Breast epithelium (tissue), 4 donors: ENCODE results near the gene CIT. TPM values are rescaled to one million over a fixed set of nuclear protein-coding genes. Genes with fewer than 3 reads are reported as not detected.

ENCODE experiments used
- DNase-seq, 2 donors: peaks; one replicate each; pipeline ENCODE4 v3.0.0-alpha.2; 2019; ENCODE audit warnings: low spot score in 2 of 2
- H3K27ac ChIP-seq, 2 donors: fragments of 200-600 bp; sonication (generic) in 1 of 2; one replicate each; pipeline ENCODE4 v1.5.1; 2016 to 2019; ENCODE audit warnings: mild to moderate bottlenecking in 1 of 2
- H3K27me3 ChIP-seq, 2 donors: fragments of 200-600 bp; sonication (generic) in 1 of 2; one replicate each; pipeline versions ENCODE4 v1.5.1 to v1.6.0; 2017 to 2019; ENCODE audit warnings: control low read depth in 1 of 2, mild to moderate bottlenecking in 1 of 2
- H3K36me3 ChIP-seq: fragments of 200-600 bp; one replicate; pipeline ENCODE4 v1.5.1; 2019
- H3K4me1 ChIP-seq, 2 donors: fragments of 200-600 bp; sonication (generic); one replicate each; pipeline ENCODE4 v1.5.1; 2016 to 2019; ENCODE audit warnings: control low read depth in 1 of 2
- H3K4me3 ChIP-seq, 3 donors: fragments of 200-600 bp; sonication (generic); 1 replicate in 2 of 3; 2 replicates in 1 of 3; pipeline ENCODE4 v1.5.1; 2016 to 2019; ENCODE audit warnings: mild to moderate bottlenecking in 3 of 3, moderate library complexity in 2 of 3
- H3K9me3 ChIP-seq, 2 donors: fragments of 200-600 bp; sonication (generic) in 1 of 2; one replicate each; pipeline ENCODE4 v1.5.1; 2016 to 2019; ENCODE audit warnings: control low read depth in 1 of 2
- POLR2A ChIP-seq: fragments of 450-650 bp; IDR thresholded peaks from one replicate; pipeline ENCODE4 v1.6.1; 2016; ENCODE audit warnings: antibody characterized with exemption, mild to moderate bottlenecking, moderate library complexity
- POLR2AphosphoS5 ChIP-seq, 3 donors: sonication (generic); formaldehyde crosslinking; IDR thresholded peaks; one replicate each; pipeline ENCODE4 v1.6.1; 2017; ENCODE audit warnings: antibody characterized with exemption in 3 of 3
- intact Hi-C: fragments of 100-400 bp; cut with DNase I; formaldehyde crosslinking; loops from one replicate; pipeline ENCODE4 v1.15.1; 2023; ENCODE audit warnings: low total_unique reads
- total RNA-seq, 3 donors: library from RNA; depleted of rRNA; stranded (reverse); fragments of >200 nt; gene quantifications; one replicate each; pipeline ENCODE4 v1.1.0, GENCODE V29; 2016
- TF ChIP-seq, protein P1 (sequence below), 3 donors: fragments of 450-650 bp; IDR thresholded peaks; one replicate each; pipeline ENCODE4 v1.5.1; 2016 to 2017; ENCODE audit warnings: antibody characterized with exemption in 3 of 3, mild to moderate bottlenecking in 3 of 3, moderate library complexity in 3 of 3

CIT gene
- total RNA-seq, 3 donors from 2014 or later: 1.3 to 9.5 (median 2.4) TPM

GRCh38 chr12:119679490-119679889, 197.6 kb downstream of the CIT start:
- no peak for DNase-seq
- TF ChIP-seq POLR2AphosphoS5 (IDR thresholded peaks at IDR 0.05): no peak
- no peak for TF ChIP-seq POLR2A
- TF ChIP-seq, protein P1, sequence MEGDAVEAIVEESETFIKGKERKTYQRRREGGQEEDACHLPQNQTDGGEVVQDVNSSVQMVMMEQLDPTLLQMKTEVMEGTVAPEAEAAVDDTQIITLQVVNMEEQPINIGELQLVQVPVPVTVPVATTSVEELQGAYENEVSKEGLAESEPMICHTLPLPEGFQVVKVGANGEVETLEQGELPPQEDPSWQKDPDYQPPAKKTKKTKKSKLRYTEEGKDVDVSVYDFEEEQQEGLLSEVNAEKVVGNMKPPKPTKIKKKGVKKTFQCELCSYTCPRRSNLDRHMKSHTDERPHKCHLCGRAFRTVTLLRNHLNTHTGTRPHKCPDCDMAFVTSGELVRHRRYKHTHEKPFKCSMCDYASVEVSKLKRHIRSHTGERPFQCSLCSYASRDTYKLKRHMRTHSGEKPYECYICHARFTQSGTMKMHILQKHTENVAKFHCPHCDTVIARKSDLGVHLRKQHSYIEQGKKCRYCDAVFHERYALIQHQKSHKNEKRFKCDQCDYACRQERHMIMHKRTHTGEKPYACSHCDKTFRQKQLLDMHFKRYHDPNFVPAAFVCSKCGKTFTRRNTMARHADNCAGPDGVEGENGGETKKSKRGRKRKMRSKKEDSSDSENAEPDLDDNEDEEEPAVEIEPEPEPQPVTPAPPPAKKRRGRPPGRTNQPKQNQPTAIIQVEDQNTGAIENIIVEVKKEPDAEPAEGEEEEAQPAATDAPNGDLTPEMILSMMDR (IDR thresholded peaks at IDR 0.05): no peak
- Histone ChIP-seq H3K4me3 (no peak overlapping the region), H3K27ac (no peak overlapping the region), H3K27me3 (no peaks in the 10 kb centered on the region), H3K9me3 (no peaks in the 10 kb centered on the region), H3K36me3 (peaks cover 21% of the 10 kb centered on the region), H3K4me1 (no peaks in the 10 kb centered on the region)
- intact Hi-C loops: no loop called here

- Histone ChIP-seq H3K4me1 (no peaks in the 10 kb centered on the region), H3K36me3 (peaks cover 21% of the 10 kb centered on the region), H3K9me3 (no peaks in the 10 kb centered on the region), H3K4me3 (no peak overlapping the region), H3K27ac (no peak overlapping the region), H3K27me3 (no peaks in the 10 kb centered on the region)
- TF ChIP-seq POLR2A (no peak), POLR2AphosphoS5 (IDR thresholded peaks at IDR 0.05) (no peak)
- TF ChIP-seq, protein P1 (IDR thresholded peaks at IDR 0.05): no peak
- no peak for DNase-seq
- intact Hi-C loops: no loop called here
Measured at GRCh38 chr12:119679081-119679480, 198.0 kb downstream of the CIT start.

GRCh38 chr12:119678459-119678858, 198.7 kb downstream of the CIT start:
- H3K9me3 ChIP-seq: no peaks in the 10 kb centered on the region
- H3K27me3 ChIP-seq: no peaks in the 10 kb centered on the region
- no peak overlapping the region for H3K4me3 ChIP-seq
- H3K36me3 ChIP-seq: peaks cover 21% of the 10 kb centered on the region
- no peaks in the 10 kb centered on the region for H3K4me1 ChIP-seq
- TF ChIP-seq POLR2AphosphoS5 (IDR thresholded peaks at IDR 0.05): no peak
- TF ChIP-seq, protein P1 (IDR thresholded peaks at IDR 0.05): no peak
- no peak for TF ChIP-seq POLR2A
- no peak overlapping the region for H3K27ac ChIP-seq
- no peak for DNase-seq
- intact Hi-C loops: no loop called here

DNA sequence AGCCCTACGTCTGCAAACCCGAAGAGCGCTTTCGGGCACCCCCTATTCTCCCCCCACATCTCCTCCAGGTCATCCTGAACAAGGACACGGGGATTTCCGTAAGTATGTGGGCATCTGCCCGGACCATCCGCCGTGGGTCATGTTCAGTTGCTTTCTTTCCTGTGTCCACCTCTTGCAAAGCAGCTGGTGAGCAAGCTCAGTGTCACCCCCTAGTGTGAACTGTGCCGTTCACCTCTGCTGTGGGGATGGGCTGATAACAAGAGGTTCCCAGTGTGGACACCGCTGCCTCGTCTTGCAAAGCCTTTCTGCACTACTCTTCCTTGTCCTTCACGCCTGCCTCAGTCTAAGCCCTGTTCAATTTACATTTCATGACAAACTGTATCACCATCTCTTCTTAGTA, 200.5 kb downstream of the CIT start:
- H3K36me3 ChIP-seq: peaks cover 29% of the 10 kb centered on the region

GRCh38 chr12:119676022-119676421, 201.1 kb downstream of the CIT start:
- no peaks in the 10 kb centered on the region for H3K4me1 ChIP-seq
- no peak for TF ChIP-seq POLR2A
- no peak for TF ChIP-seq POLR2AphosphoS5 (IDR thresholded peaks at IDR 0.05)
- TF ChIP-seq, protein P1 (IDR thresholded peaks at IDR 0.05): no peak
- no peaks in the 10 kb centered on the region for H3K9me3 ChIP-seq
- no peak overlapping the region for H3K4me3 ChIP-seq
- DNase-seq: no peak
- H3K36me3 ChIP-seq: peaks cover 28% of the 10 kb centered on the region
- no peak overlapping the region for H3K27ac ChIP-seq
- intact Hi-C loops: no loop called here
- H3K27me3 ChIP-seq: no peaks in the 10 kb centered on the region

More for the DNA sequence above, 200.5 kb downstream of the CIT start:
- Histone ChIP-seq H3K9me3 (no peaks in the 10 kb centered on the region), H3K27ac (no peak overlapping the region), H3K4me3 (no peak overlapping the region), H3K4me1 (no peaks in the 10 kb centered on the region), H3K27me3 (no peaks in the 10 kb centered on the region)
- no peak for DNase-seq
- TF ChIP-seq, protein P1 (IDR thresholded peaks at IDR 0.05): no peak
- intact Hi-C loops: no loop called here
